ENCODE results near the gene THEM5. TPM values are rescaled to one million over a fixed set of nuclear protein-coding genes. Genes with fewer than 3 reads are reported as not detected.

Gene THEM5
- total and polyA plus RNA-seq, 3 donors from 2014 or later = 0.57 TPM; not detected in 2

DNA sequence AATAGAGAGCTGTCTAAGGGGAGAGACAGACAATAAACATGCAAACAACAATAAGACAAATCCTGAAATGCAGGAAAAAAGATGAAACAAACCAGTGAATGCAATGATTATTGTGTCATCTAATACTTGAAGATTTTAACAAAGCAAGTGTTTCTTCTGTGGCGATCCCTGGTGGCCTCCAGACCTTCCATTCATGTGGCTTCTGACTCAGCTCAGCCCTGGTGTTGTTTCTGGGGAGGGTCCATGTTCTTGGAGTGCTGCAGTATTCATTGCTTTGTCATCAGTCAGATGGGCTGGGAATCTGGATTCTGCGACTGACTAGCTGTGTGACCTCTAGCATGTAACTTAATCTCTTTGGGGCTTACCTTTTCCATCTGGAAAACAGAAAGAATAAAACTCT, 12.4 kb downstream of the THEM5 start:
- no peaks in the 10 kb centered on the region for H3K27me3 ChIP-seq
- WGBS, 2 donors = 92 to 95% methylated on average over 2 of the region's 2 CpGs

DNA sequence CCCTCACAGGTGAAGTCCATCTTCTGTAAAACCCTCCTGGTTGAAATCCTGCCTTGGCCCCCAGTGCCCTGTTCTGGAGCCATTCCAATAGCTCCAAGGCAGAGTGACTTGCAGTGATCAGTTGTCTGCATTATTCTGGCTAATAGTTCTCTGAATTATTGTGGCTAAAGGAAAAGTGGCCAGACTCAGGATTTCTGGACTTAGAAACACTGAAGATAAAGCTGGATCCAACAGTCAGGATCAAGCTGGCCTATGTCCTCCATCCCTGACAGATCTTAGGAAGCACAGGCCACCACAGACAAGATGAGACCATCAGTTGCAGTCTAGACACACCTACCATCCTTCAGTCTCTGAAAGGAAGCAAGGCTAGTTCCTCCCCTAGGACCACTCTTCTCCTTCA, 13.1 kb downstream of the THEM5 start:
- H3K4me3 ChIP-seq = peak overlapping the region in 1 of 2 donors; percentile 58
- peak overlapping the region; percentile 14 to 41 for H3K27ac ChIP-seq
- intact Hi-C loops (cut with DNase I; ENCODE audit: low total_unique reads) = no loop called here
- DNase-seq = no peak
- peaks cover 9% of the 10 kb centered on the region for H3K4me1 ChIP-seq
- TF ChIP-seq, protein P1, sequence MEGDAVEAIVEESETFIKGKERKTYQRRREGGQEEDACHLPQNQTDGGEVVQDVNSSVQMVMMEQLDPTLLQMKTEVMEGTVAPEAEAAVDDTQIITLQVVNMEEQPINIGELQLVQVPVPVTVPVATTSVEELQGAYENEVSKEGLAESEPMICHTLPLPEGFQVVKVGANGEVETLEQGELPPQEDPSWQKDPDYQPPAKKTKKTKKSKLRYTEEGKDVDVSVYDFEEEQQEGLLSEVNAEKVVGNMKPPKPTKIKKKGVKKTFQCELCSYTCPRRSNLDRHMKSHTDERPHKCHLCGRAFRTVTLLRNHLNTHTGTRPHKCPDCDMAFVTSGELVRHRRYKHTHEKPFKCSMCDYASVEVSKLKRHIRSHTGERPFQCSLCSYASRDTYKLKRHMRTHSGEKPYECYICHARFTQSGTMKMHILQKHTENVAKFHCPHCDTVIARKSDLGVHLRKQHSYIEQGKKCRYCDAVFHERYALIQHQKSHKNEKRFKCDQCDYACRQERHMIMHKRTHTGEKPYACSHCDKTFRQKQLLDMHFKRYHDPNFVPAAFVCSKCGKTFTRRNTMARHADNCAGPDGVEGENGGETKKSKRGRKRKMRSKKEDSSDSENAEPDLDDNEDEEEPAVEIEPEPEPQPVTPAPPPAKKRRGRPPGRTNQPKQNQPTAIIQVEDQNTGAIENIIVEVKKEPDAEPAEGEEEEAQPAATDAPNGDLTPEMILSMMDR (IDR thresholded peaks at IDR 0.05) = no peak
- no peak for TF ChIP-seq POLR2A (IDR thresholded peaks at IDR 0.05)
- H3K27me3 ChIP-seq = no peaks in the 10 kb centered on the region
- H3K36me3 ChIP-seq (ENCODE audit: low read depth, missing control alignments) = no peaks in the 10 kb centered on the region
- H3K9me3 ChIP-seq = no peaks in the 10 kb centered on the region

More for the DNA sequence above, 12.4 kb downstream of the THEM5 start:
- Histone ChIP-seq H3K36me3 (ENCODE audit: low read depth, missing control alignments) (no peaks in the 10 kb centered on the region), H3K9me3 (no peaks in the 10 kb centered on the region), H3K4me3 (no peak overlapping the region), H3K27ac (no peak overlapping the region), H3K4me1 (peaks cover 9% of the 10 kb centered on the region)
- DNase-seq = no peak
- intact Hi-C loops (cut with DNase I; ENCODE audit: low total_unique reads) = no loop called here
- TF ChIP-seq POLR2A (IDR thresholded peaks at IDR 0.05) = no peak
- TF ChIP-seq, protein P1 (IDR thresholded peaks at IDR 0.05) = no peak

DNA sequence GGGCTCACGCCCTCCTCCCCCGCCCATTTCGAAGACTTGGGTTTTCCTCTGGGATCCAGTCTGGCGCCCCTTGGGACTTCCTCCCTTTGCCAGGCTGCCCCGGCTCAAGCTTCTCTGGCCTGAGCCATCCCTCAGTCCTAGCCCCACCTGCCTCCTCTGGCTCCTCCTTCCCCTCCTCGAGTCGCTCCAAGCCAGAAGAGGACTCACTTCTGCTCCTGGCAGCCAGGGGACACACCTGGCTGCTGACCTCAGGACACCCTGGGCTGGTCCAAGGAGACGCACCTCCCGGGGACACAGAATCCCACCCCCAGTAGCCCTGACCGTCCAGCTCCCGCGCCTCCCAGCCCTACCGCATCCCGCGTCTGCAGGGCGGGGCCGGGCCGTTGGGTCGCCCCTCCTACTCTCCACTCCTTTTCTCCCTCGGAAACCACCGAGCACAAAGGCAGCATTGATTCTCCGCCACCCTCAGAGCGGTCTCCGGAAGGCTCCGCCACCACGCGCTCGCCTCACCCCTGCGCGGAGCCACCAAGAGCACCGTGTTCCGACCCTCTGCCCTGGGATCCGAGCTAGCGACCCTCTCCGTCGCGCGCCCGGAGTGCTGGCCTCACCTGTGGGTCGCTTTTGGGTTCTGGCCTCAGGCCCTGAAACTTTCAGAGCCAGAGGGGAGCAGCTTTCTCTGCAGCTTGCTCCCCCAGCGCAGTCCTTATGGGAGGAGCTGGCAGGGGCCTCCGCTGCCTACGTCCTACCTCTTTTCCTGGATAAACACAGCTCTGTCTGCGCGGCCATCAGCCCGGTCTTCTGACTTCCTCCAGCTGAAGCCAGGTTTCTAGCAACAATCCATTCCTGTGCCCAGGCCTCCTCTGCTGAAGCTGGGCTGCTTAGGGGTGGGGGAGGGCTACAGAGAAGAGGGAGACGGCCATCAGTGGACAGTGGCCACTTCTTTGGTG, 13.8 kb downstream of the THEM5 start, which contains the start of gene C2CD4D:
Gene C2CD4D, minus strand, starts transcription at position 364 of the 947 bp plus-strand sequence. CDS start 831 bp downstream, outside the sequence.
- 15 to 48% methylated on average over 22 to 47 of the region's 47 CpGs for WGBS, 2 donors
- H3K4me3 ChIP-seq = peak within 1 kb of the TSS; percentile 56 to 58
- H3K9me3 ChIP-seq = no peaks in the 10 kb centered on the region
- DNase-seq = peak; percentile 85
- H3K36me3 ChIP-seq (ENCODE audit: low read depth, missing control alignments) = no peaks in the 10 kb centered on the region
- TF ChIP-seq, protein P1 (IDR thresholded peaks at IDR 0.05) = no peak
- TF ChIP-seq POLR2A (IDR thresholded peaks at IDR 0.05) = peak; percentile 5
- peaks cover 9% of the 10 kb centered on the region for H3K4me1 ChIP-seq
- intact Hi-C loops (cut with DNase I; ENCODE audit: low total_unique reads) = no loop called here
- H3K27me3 ChIP-seq = no peaks in the 10 kb centered on the region
- peak within 1 kb of the TSS; percentile 14 to 41 for H3K27ac ChIP-seq

DNA sequence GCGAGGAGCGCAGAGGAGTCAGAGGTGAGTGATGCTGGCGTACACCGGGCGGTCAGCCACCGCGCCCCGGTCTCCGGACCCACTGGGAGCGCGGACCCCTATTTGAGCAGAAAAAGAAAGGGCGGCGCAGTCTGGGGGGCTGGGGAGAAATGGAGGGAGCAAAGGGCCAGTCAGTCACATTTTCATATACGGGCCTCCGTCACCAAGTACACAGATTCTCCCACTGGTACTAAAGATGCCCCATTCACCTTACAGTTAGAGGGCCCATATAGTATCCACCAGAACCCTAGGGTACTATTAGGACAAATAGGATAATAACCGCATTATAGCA, 14.5 kb downstream of the THEM5 start:
- H3K9me3 ChIP-seq = no peaks in the 10 kb centered on the region
- DNase-seq = no peak
- TF ChIP-seq, protein P1 (IDR thresholded peaks at IDR 0.05) = no peak
- no peak for TF ChIP-seq POLR2A (IDR thresholded peaks at IDR 0.05)
- H3K27me3 ChIP-seq = no peaks in the 10 kb centered on the region
- no peaks in the 10 kb centered on the region for H3K36me3 ChIP-seq (ENCODE audit: low read depth, missing control alignments)
- intact Hi-C loops (cut with DNase I; ENCODE audit: low total_unique reads) = no loop called here
- H3K4me3 ChIP-seq = peak overlapping the region; percentile 56 to 58
- H3K27ac ChIP-seq = peak overlapping the region in 1 of 2 donors; percentile 41
- WGBS, 2 donors = 26 to 33% methylated on average over 12 to 16 of the region's 16 CpGs
- peaks cover 9% of the 10 kb centered on the region for H3K4me1 ChIP-seq
